Upper lobe of right lung (tissue), 1 donor: ENCODE data around the gene FAM117B. TPM values are rescaled to one million over a fixed set of nuclear protein-coding genes. Genes with fewer than 3 reads are reported as not detected.
"Not testable (repeated sequence)": the region's sequence is repeated elsewhere in the genome, so short reads cannot be mapped to it uniquely, and the experiment has no call there.

Source experiments
- ATAC-seq: fragments of 200-7000 bp; cut with Tn5 transposase; one replicate; pipeline ENCODE4 v1.9.1; 2020; ENCODE audit warnings: mild to moderate bottlenecking, moderate library complexity
- DNase-seq: peaks from one replicate; pipeline ENCODE4 v3.0.0-alpha.2; 2020
- H3K27ac ChIP-seq: fragments of 200-600 bp; one replicate; pipeline ENCODE4 v1.8.0; 2022
- H3K27me3 ChIP-seq: fragments of 200-600 bp; one replicate; pipeline ENCODE4 v1.8.0; 2022; ENCODE audit warnings: mild to moderate bottlenecking
- H3K36me3 ChIP-seq: fragments of 200-600 bp; one replicate; pipeline ENCODE4 v1.8.0; 2022
- H3K4me1 ChIP-seq: fragments of 200-600 bp; one replicate; pipeline ENCODE4 v1.8.0; 2022
- H3K4me3 ChIP-seq: fragments of 200-600 bp; one replicate; pipeline ENCODE4 v1.8.0; 2022; ENCODE audit warnings: mild to moderate bottlenecking
- H3K9me3 ChIP-seq: fragments of 200-600 bp; one replicate; pipeline ENCODE4 v1.8.0; 2022
- intact Hi-C: fragments of 100-400 bp; cut with DNase I; formaldehyde crosslinking; loops from one replicate; pipeline ENCODE4 v1.11.0; 2022
- total RNA-seq: library from RNA; stranded (reverse); fragmentation: NEBNext Ultra II Directional; extraction: Animal tissue kit (Norgen Biotek cat#: 25700); gene quantifications from one replicate; pipeline ENCODE4 v1.2.1, GENCODE V29; 2021
- TF ChIP-seq, protein P1 (sequence below): fragments of 200-600 bp; IDR thresholded peaks from one replicate; pipeline ENCODE4 v1.8.0; 2022; ENCODE audit warnings: antibody characterized with exemption
- donor health status: DM: no; HTN: yes; CAD: no; lungs with severe emphysema.

FAM117B gene
- total RNA-seq, 1 donor from 2014 or later = 9.8 TPM

DNA sequence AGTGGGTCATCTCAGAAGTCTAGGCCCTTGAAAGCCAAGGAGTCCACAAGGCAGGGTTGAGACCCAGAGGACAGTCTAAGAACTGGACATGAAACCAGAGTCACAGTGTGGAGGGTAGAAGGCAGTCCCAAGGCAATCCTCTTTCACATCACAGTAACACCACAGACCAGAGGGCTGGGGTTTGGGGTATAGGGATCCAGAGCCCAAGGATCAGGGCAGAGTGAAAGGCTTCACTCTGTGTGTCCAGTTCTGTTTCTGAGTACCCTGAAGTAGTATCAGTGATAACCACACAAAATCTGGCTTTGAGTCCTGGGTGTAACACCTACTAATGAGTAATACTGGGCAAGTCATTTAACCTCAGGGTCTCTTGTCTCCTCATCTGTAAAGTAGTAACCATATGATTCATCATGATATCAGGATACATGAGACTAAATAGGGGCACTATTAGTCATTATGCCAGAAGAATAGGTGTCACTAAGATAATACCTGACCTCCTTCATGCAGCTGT lies 145.8 kb downstream of the FAM117B start:
- TF ChIP-seq, protein P1, sequence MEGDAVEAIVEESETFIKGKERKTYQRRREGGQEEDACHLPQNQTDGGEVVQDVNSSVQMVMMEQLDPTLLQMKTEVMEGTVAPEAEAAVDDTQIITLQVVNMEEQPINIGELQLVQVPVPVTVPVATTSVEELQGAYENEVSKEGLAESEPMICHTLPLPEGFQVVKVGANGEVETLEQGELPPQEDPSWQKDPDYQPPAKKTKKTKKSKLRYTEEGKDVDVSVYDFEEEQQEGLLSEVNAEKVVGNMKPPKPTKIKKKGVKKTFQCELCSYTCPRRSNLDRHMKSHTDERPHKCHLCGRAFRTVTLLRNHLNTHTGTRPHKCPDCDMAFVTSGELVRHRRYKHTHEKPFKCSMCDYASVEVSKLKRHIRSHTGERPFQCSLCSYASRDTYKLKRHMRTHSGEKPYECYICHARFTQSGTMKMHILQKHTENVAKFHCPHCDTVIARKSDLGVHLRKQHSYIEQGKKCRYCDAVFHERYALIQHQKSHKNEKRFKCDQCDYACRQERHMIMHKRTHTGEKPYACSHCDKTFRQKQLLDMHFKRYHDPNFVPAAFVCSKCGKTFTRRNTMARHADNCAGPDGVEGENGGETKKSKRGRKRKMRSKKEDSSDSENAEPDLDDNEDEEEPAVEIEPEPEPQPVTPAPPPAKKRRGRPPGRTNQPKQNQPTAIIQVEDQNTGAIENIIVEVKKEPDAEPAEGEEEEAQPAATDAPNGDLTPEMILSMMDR = no peak
- peak; percentile 22 for ATAC-seq
- H3K4me1 ChIP-seq = no peaks in the 10 kb centered on the region
- no peak overlapping the region for H3K4me3 ChIP-seq
- no peaks in the 10 kb centered on the region for H3K27me3 ChIP-seq
- no peak for DNase-seq
- peaks cover under 1% of the 10 kb centered on the region for H3K36me3 ChIP-seq
- H3K9me3 ChIP-seq = no peaks in the 10 kb centered on the region
- H3K27ac ChIP-seq = no peak overlapping the region
- intact Hi-C loops = no loop called here

DNA sequence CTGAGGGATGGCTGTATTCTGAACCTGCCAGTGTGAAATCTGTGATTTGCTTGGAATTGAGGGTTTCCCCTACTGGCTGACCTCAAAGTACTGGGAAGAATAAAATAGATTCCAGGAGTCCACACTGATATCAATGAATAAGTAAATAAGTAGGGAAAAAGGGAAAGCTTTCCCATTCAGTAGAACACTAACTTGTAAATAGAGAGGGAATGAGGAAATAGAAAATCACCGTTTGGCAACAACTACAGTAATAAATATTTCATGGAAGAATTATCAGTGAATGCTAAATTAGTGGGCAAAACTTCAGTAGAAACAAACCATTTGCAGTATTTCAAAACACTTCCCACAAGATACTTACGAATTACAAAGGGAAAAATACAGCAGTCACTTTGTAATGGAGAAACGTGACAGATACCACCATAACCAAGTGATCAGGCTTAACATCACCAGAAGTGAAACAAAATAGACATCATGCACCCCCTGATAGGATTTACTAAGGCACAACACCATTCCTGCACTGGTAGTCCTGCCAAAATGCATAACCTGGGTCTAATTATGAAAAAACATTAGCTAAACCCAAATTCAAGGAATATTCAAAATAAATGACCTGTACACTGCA lies 148.3 kb downstream of the FAM117B start:
- TF ChIP-seq, protein P1 = no peak
- intact Hi-C loops = no loop called here
- no peak for DNase-seq
- H3K27ac ChIP-seq = no peak overlapping the region
- H3K4me3 ChIP-seq = no peak overlapping the region
- peaks cover under 1% of the 10 kb centered on the region for H3K36me3 ChIP-seq
- no peaks in the 10 kb centered on the region for H3K4me1 ChIP-seq
- H3K27me3 ChIP-seq = no peaks in the 10 kb centered on the region
- ATAC-seq = no peak
- H3K9me3 ChIP-seq = no peaks in the 10 kb centered on the region

- H3K4me1 ChIP-seq = no peaks in the 10 kb centered on the region
- TF ChIP-seq, protein P1 = no peak
- intact Hi-C loops = no loop called here
Measured at GRCh38 chr2:202786842-202787241, 152.1 kb downstream of the FAM117B start.

DNA sequence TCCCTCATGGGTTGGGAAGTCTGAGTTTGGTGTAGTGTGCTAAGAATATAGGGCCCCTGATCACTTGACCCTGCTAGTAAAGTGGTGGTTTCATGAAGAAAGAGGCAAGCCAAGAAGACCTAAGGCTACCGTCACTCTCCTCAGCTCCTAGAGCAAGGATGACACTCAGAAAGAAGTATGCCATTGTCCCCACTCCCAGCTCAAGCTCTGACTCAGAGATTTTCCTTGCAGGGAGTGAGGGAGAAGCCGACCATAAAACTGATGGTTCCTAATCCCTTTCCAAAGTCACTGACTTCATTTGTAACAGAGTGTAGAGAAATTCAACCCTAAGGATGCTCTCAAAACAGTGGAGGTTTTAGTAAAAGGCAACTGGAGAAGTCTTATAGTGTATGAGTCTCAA lies 155.9 kb downstream of the FAM117B start:
- H3K4me3 ChIP-seq = no peak overlapping the region
- H3K27ac ChIP-seq = no peak overlapping the region
- ATAC-seq (no peak), DNase-seq (no peak)
- no peaks in the 10 kb centered on the region for H3K9me3 ChIP-seq
- H3K27me3 ChIP-seq = no peaks in the 10 kb centered on the region
- intact Hi-C loops = no loop called here
- no peaks in the 10 kb centered on the region for H3K4me1 ChIP-seq
- TF ChIP-seq, protein P1 = no peak
- peaks cover 5% of the 10 kb centered on the region for H3K36me3 ChIP-seq

More at GRCh38 chr2:202786842-202787241, 152.1 kb downstream of the FAM117B start:
- Histone ChIP-seq H3K9me3 (no peaks in the 10 kb centered on the region), H3K27ac (no peak overlapping the region), H3K36me3 (peaks cover 5% of the 10 kb centered on the region), H3K4me3 (no peak overlapping the region), H3K27me3 (no peaks in the 10 kb centered on the region)
- DNase-seq = no peak
- no peak for ATAC-seq

DNA sequence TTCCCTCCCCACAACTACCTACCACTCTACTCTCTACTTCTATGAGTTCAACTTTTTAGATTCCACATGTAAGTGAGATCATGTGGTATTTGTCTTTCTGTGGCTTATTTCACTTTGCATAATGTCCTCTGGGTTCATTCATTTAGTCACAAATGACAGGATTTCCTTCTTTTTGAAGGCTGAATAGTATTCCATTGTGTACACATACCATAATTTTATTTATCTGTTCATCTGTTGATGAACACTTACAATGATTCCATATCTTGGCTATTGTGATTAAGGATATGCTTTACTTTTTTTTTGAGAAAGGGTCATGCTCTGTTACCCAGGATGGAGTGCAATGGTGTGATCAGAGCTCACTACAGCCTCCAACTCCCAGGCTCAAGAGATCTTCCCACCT lies 163.2 kb downstream of the FAM117B start:
- H3K4me1 ChIP-seq = no peaks in the 10 kb centered on the region
- intact Hi-C loops = no loop called here
- TF ChIP-seq, protein P1 = no peak
- no peak overlapping the region for H3K4me3 ChIP-seq
- H3K36me3 ChIP-seq = no peaks in the 10 kb centered on the region
- ATAC-seq = no peak
- H3K27ac ChIP-seq = no peak overlapping the region
- no peak for DNase-seq
- H3K27me3 ChIP-seq = no peaks in the 10 kb centered on the region
- no peaks in the 10 kb centered on the region for H3K9me3 ChIP-seq

DNA sequence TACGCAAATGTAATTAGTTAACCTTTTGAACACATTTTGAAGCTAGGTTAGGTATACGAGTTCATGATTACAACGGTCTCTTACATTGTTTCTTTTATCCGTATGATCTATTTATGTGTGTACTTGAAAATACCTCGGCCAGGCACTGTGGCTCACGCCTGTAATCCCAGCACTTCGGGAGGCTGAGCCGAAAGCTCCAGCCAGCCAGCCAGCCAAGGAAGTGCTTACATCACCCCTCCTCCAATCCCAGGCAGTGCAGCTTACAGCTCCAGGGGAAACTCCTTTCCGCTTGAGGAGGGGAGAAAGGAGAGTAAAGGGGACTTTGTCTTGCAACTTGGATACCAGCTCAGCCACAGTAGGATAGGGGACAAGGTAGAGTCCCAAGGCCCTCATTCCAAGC lies 171.1 kb downstream of the FAM117B start:
- DNase-seq, H3K4me3 ChIP-seq, H3K4me1 ChIP-seq, intact Hi-C loops, H3K9me3 ChIP-seq, H3K27me3 ChIP-seq, H3K36me3 ChIP-seq, H3K27ac ChIP-seq: not testable (repeated sequence)
- ATAC-seq = peak; percentile 33

GRCh38 chr2:202807431-202808138 lies 172.8 kb downstream of the FAM117B start:
- H3K4me3 ChIP-seq, H3K4me1 ChIP-seq, H3K36me3 ChIP-seq, intact Hi-C loops, H3K27me3 ChIP-seq, H3K27ac ChIP-seq, H3K9me3 ChIP-seq: not testable (repeated sequence)
- peak; percentile 91 for ATAC-seq
- peak; percentile 71 for DNase-seq
